ENCODE results near the gene ATRIP.
A peak's percentile ranks its signal among the peaks of the same experiment; 100 is the strongest.

ATRIP gene

DNA sequence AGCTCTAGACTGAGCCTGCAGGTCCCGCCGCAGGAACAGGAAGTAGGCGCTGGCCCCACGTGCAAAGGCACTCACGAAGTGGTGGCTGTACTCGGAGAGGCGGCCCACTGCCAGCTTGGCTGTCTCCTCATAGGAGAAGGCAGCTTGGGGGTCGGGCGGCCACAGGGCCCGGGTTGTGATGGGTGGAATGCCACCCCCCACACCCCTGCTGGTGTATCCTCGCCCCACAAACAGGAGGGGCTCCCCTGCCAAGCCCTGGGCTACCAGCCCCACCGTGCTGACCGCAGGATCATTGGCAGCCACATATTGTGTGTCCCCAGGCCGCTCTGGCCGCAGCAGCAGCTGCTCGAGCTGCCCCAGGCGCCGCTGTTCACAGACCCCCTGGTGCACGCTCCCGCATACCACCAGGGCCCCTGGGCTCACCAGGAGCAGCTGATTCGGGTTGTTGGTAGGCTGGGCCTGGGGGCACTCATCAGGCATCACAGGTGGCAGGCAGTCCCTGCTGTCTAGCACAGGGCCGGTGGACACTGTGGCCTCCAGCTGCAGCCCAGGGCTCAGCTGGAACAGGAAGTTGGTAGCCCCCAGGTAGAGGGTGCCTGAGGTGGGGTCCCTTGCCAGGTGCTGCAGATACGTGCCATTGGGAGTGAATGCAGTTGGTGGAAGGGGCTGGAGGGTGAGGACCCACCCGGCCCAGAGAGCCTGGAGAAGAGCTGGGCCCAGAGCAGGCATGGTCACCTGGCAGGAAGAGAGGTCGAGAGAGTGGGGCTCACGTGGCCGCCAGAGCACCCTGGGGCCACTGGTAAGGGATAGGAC, 22.4 kb upstream of the ATRIP start:
- DNase-seq (ENCODE audit: low spot score): no peak

DNA sequence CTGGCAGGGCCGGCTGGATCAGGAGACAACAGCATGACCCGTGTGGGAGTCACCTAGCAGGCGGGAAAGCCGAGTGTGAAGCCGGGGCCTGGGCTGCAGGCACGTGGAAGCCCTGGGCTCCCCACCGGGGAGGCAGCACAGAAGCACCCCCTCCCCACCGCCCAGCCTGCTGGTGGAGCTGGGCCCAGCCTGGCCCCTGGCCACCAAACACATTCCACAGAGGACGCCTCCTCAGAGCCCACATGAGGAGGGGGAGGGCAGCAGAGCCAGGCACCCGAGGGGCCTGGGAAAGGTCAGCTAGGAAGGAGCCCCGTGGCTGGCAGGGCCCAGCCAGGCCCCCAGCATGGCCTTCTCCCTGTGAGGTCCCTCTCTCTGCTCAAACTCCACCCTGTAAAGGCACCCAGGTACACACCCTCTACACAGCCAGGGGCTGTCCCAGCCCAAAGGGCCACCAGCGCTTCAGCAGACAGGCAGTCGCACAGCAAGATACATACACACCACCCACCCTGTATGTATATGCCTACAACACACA, 21.2 kb upstream of the ATRIP start:
- DNase-seq (ENCODE audit: low spot score): no peak

DNA sequence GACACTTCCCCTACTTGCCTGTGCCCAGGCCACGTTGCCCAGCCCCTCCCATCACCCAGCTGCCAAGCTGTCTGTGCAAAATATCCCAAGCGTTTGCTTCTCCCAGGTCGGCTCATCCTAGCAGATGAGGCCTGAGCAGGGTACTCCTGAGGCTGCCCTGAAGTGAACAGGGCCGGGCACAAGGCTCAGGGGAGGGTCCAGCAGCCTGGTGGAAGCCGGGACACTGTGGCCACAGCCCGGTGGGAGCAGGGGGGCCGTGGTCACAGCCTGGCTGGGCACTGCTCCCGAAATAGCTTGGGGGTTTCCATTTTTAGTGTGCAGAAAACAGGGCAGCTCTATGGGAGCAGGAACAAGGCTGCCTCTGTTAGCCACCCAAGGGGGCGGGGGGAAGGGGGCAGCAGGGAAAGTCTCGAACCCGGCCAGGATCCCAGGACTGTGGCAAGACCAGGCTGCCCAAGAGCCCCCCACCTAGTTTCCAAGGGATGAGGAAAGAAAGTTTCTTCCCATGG, 20.1 kb upstream of the ATRIP start:
- DNase-seq (ENCODE audit: low spot score): no peak

DNA sequence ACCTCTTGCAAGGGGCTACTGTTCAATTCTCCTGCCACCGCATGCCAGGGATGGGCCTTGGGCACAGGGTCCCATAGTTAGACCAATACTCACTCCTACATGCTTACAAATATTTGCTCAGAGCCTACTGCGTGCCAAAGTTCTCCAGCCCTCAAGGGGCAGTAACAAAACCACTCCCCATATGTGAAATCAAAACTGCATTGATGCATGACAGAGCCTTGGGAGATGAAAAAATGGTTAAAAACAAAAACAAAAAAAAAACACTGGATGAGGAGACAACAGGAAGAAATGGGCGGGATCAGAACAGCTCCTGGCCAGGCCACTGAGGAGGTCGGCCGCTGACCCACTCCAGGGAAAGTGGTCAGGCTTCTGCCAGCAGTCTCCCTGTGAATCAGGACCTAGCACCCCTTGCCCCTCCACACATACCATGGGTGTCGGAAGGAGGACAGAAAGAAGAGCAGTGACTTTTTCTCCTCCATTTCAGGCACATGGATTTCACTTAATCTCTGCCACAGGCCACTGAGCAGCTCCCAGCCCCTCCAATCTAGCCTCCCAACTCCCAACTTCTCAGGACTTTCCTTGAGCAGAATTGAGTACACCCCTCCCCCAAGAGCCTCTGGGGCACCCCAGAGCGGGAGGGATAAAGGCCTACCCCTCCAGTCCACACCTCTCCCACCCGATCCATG, 19.4 kb upstream of the ATRIP start:
- no peak for DNase-seq (ENCODE audit: low spot score)

DNA sequence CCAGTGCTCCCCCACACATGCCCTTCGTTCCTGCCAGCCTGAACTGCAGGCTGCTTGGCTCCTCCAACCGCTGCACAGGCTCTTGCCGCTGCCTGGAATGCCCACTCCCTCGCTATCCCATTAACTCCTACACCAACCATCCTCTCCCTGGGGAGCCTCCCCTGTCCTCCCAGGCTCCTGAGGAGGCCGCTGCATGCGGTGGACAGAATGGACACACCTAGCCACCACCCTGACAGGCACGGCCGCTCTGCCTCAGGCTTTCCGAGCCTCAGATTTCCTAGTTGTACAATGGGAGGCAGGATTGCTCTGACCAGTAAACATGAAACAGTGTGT, 18.9 kb upstream of the ATRIP start:
- no peak for DNase-seq (ENCODE audit: low spot score)

DNA sequence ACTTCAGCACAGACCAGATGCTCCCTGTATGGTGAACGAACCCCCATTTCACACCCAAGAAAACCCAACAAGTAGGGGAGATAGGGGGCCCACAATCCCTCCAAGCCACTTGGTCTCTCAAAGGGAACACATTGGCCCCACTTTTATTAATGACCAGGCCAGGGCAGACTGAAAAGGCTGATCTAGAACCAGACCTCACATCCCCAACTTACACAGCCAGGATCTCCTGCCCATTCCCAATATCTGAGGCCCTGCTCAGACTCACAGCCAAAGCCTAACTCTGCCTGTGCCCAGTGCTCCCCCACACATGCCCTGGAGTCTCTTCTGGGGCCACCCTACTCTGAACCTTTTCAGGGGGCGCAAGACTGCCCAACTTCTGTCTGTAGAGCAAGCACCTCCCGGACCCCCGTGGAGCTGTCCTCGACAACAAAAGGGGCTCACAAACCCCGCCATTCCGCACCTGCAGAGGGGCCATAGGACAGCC, 18.4 kb upstream of the ATRIP start:
- DNase-seq (ENCODE audit: low spot score): no peak

DNA sequence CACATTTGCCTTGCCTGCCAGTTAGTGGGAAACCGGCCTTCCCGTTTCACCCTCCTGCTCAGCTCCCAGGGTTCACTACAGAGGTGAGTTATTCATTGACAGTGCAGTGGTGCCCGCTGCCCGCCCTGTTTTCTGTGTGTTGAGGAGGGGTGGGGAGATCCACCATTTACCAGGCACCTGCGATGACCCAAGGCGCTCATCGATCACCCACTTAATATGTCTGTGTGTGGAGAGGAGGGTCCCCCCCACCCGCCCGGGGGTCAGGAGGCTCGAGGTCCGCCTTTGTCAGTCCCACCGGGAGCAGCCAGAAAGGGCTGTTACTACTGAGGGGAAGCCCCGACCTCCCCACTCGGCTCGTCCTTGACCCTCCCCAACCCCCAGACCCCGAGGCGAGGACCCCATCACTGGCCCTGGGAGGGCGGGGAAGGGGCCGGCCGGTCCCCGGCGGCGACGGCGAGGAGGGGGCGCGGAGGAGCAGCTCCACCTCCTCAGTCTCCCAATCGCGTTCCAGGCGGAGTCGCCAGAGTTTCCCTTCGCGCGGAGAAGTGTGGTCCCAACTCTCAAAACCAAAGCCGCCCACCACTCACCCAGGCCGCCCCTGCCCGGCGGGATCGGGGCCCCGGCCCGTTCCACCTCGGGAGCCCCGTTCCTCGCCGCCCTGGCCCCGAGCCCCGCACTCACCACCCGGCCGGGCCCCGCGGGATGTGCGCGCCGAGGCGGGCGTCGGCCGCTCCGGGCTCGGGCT, 17.8 kb upstream of the ATRIP start:
- DNase-seq (ENCODE audit: low spot score): peak; percentile 61

DNA sequence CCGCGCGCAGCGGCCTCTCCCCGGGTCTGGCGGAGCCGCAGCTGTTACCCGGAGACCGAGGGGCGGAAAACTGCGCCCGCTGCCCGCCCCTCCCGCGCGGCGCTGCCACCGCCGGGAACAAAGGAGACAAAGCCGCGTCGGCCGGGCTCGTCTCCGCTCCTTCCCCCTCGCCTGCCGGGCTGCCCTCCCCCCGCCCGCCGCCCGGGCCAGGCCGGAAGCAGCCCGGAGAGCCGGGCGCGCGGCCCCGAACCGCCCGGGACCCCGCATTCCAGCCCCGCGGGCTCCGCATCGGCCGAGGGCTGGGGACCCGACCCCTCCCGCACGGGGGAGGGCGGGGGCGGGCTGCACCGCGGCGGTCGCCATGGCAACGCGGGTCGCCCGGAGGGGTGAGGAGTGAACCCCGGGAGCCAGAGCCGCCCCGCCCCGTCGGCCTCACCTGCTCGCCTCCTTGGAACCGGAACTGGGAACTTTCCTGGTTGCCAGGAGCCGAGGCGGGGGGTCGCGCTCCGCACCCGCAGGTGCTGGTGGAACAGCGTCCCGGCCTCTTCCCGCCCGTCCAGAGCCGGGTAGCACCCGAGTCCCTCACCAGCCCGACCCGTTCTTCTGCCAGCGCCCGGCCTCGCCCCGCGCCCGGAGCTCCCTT, 17.1 kb upstream of the ATRIP start:
- peak; percentile 78 for DNase-seq (ENCODE audit: low spot score)

DNA sequence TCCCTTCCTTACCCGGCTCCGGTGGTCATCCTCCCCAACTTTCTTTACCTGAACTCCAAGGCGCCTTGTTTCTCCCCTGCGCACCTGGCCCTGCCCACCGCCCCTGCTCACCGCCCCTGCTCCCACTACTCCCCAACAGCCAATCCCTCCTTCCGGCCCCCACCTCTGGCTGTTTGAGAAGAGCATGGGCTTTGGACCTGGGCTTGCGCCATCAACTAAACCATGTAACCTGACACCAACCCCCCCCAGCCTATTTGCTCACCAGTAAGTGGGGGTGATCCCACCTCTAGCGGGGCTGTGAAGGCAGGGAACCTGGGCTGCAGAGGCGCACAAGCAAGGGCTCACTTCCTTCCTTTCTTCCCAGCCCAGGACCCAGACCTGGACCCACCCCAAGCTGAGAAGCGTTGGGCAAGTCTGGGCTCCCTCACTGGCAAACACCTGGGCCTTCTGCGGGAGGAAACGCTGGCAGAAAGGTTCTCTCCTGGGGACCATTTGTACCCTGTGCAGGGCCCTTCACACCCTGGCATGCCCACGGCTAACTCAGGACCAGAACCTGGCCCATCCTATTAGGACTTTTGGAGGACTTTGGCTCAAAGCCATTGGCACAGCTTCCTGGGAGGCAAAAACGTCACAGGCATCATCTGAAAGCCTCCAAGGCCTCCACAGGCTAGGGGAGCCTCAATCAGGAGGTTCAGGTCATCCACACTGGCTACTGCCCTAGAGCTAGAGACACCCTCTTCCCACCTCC, 16.4 kb upstream of the ATRIP start, which contains the start of gene PLXNB1:
Gene PLXNB1 (minus strand): TSS at position 127 of the 748 bp plus-strand sequence. CDS start 5,475 bp downstream, outside the sequence.
- DNase-seq (ENCODE audit: low spot score): peak; percentile 86

DNA sequence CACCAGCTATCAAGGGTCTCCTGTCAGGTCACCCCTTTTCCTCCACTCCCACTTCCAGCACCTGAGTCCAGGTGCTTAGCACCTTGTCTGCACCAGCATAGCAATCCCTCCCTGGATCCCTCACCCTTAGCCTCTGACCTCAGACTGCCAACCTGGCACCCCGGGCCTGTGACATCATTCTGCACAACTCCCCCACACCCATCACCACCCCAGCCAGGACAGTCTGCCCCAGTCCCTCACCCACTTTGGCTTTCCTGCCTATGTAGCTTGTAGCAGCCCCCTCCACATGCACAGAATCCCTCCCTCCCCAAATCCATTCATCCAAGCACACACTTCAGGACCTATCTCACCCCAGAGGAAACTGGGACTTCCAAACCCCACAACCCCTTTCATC, 15.8 kb upstream of the ATRIP start:
- DNase-seq (ENCODE audit: low spot score): no peak

DNA sequence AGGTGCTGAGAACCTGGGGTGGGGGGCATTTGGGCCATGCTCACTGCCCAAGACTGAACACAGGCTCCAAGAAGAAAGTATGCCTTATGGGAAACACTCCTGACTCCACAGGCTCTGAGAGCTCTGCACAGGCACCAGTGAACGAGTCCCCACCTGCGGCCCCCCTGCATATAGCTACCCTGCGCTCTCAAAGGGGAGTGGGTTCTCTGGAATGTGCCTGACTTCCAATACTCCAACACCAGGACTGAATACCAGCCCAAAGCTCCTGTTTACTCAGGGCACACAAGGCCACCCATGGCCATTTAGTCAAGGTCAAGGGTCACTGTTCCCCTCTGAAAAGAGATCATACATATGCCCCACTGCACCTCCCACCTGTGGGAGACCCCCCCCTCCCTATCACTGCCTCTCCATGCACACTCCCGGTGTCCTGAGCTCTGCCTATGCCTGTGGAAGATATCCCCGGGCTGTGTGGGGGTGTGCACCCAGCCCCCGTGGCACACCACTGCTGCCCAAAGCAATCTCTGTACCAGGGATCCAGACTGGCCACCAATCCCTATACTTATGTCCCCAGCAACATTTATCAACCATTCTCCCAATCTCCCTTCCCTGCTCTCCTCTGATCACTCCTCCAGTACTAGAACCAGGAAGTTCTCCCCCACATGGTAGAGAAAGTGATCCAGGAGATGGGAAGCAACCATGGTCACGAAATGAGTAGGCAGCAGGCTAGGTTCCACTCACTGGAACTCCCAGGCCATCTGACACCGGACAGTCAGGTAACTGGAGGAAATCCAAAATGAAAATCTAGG, 15.1 kb upstream of the ATRIP start:
- DNase-seq (ENCODE audit: low spot score): no peak

DNA sequence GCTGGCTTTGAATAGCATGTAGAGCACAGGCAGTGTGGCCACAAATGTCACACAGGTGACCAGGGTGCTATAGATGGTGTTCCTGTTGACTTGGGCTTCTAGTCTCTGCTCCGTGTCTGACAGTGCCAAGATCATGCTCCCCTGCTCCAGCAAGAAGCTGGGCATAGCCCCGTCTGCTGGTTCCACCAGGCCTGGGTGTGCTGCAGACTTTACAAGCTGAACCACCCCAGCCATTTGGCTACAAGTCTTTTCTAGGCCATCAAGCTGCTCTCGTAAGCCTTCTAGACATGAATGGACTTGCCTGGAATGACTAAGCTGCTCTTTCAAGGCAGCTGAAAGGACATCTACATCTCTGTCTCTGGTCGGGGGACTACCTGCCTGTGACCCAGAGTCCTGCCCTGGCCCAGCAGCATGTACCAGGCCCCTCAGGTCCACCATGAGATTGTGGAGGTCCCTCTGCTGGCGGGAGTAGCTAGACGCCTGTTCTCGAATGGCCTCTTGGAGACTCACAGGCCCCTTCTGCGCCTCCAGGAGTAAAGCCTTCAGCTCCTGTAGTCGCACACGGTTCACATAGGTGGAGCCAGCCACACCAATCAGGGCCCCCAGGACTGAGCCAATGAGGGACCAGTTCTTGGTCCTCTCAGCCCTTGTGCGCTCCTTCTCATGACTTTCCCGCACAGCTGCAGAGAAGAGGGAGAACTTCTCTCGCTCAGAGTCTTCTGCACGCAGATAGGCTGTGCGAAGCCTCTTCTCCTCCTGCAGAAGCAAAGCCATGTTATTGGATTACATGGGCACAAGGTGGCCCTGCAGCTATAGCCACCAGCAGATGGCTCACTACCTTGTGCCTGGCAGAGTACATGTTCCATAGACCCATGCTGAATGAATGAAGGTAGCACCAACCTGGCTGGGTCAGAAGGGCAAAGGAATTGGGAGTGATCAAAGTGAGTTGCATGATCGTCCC, 13.8 kb upstream of the ATRIP start:
- peak; percentile 33 for DNase-seq (ENCODE audit: low spot score)

DNA sequence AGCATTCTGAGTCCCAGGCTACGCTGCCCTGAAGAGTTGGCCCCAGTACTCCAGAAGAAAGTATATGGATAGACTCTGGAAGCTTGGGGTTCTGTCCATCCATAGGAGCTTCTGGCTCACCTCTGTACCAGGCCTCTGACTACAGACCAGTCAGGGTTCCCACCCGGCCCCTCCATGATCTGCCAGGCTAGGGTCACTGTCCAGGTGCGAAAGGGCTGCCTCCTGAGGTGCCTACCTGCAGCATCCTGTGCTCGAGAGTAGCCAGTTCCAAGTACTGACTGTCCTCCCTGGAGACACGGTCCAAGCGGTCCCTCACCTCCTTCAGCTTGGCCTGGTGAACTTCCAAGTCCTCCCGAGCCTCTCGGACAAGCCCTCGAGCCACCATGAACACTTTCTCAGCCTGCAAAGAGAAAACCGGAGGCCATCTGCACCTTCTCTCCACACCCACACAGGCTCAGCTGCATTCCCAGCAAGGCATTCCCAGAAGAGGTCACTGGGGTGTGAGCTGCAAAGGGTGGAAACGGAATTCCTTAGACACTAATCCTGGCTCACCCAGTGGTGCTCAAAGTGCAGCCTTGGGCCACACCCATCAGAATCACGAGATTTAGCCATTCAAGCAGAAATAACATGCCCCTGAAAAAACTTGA, 12.9 kb upstream of the ATRIP start:
- peak; percentile 50 for DNase-seq (ENCODE audit: low spot score)

DNA sequence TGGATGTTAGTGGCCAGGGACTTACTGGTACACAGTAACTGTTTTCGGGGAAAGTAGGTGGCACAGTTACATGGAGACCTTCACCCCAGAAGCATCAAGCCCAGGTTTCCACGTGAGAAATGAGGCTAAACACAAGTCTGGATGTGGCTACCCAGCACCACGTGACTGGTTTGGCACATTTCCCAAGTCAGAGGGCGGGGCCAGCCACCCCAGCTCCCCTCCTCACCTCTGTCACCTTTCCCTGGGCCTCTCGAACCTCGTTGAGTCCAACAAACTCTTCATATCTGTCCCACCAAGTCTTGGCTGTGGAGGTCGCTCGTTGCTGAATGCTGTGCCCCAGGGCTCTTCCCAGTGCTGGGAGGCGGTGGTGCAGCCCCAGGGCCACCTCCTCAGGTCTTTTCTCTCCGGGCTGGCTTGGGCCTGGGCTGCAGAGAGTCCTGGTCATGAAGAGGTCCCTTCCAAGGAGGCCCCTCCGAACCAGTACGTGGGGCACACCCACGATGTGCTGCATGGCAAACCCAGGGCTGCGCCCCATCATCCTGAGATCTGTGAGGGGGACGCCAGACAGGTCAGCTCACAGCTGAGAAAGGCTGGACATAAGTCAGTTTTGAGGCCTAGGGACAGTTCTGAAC, 11.8 kb upstream of the ATRIP start:
- DNase-seq (ENCODE audit: low spot score): no peak

DNA sequence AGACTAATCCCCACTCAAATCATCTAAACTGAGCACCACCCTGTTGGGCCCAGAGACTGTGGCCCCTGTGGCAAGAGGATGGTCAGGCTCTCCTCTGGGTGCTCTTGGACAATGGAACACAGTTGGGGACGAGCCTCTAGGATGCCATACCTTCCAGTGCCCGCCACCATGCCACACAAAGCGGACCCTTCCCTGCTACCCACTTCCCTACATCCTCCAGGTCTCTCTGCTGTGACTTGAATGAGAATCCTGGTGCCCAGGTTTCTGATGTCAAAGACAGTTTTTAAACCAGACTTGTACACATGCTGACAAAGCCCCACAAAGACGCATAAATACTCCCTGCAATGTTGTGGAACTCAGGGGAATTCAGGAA, 11.3 kb upstream of the ATRIP start:
- no peak for DNase-seq (ENCODE audit: low spot score)

DNA sequence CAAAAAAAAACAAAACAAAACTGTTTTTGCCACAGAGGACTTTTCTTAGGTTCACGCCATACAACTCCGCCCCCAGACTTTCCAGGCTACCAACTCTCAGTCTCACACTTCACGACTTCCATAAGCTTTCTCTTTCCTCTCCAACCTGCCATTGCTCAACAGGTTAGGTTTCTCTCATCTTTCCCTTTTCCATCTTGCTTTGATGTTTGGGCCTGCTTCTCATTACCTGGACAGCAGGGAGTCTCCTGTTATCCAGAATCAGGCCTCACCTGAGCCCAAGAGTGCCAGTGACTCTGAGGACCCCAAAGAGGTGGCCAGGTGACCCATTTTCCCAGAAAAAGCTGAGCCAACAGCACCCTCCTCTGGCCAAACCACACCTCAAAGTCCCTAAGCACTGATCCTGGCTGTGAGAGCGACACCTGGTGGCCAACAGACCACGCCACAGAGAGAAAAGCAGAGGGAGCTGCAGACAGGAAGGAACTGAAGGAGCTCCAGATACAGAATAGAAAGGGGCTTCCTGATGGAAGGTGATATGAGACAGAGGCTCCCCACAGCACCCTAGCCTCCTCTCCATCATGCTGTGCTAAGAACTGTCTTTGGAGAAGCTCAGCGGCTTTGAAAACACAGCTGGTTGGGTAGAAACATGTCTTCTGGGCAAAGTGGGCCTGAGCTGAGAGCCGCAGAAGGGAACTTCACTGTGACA, 10.6 kb upstream of the ATRIP start:
- peak; percentile 83 for DNase-seq (ENCODE audit: low spot score)

DNA sequence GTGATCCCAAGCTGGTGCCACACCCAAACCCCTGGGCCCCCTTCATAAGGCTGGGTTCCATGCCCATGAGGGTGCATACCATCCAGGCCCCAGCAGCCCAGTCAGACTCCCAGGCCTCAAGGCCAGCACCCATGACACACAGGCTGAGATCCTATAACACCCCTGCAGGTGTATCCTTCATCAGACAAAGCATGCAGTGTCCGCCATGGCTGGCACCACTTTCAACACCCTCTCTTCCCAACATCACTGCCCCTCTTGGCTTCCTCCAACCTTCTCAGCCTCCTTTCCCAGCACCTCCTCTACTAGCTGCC, 10.1 kb upstream of the ATRIP start:
- no peak for DNase-seq (ENCODE audit: low spot score)

DNA sequence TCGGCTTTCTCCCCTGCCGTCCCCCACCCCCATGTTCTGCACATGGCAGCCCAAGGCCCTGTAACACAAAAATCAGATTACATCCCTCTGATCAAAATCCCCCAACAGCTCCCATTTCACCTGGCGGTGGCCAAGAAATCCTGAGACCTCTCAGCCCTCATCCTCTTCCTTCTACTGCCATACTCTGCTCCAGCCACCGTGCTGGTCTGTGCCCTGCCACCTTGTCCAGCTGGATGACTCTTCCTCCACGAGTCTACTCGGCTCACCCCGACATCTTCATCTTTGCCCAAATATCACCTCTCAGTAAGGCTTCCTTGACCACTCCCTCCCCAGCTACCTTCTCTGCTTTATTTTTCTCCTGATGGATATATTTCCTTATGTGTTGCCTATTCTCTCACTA, 9.7 kb upstream of the ATRIP start:
- DNase-seq (ENCODE audit: low spot score): no peak
